ENCODE data around the gene SMCO3.

The SMCO3 gene

GRCh38 chr12:14784471-14784870, 29.5 kb downstream of the SMCO3 start:
- TF ChIP-seq CTCF (conservative IDR thresholded peaks at IDR 0.05), result no peak
- H3K27ac ChIP-seq, result no peak overlapping the region

- peak overlapping the region; percentile 28; the same call in 1 of the 2 replicates for H3K27ac ChIP-seq
- TF ChIP-seq CTCF (conservative IDR thresholded peaks at IDR 0.05), result no peak
Measured at GRCh38 chr12:14782756-14783155, 31.2 kb downstream of the SMCO3 start.

GRCh38 chr12:14781563-14781962, 32.4 kb downstream of the SMCO3 start:
- TF ChIP-seq CTCF (conservative IDR thresholded peaks at IDR 0.05), result no peak
- H3K27ac ChIP-seq, result peak overlapping the region; percentile 28

- peak overlapping the region; percentile 28 for H3K27ac ChIP-seq
- no peak for TF ChIP-seq CTCF (conservative IDR thresholded peaks at IDR 0.05)
Measured at GRCh38 chr12:14780859-14781258, 33.1 kb downstream of the SMCO3 start.

GRCh38 chr12:14779834-14780233, 34.1 kb downstream of the SMCO3 start:
- TF ChIP-seq CTCF (conservative IDR thresholded peaks at IDR 0.05), result no peak
- peak overlapping the region; percentile 97; the same call in 1 of the 2 replicates for H3K27ac ChIP-seq

- H3K27ac ChIP-seq, result peak overlapping the region; percentile 97
Measured at GRCh38 chr12:14777271-14777670, 36.7 kb downstream of the SMCO3 start.

GRCh38 chr12:14776236-14776961, 37.6 kb downstream of the SMCO3 start:
- peak overlapping the region; percentile 97 for H3K27ac ChIP-seq
- TF ChIP-seq CTCF (conservative IDR thresholded peaks at IDR 0.05), result peak; percentile 69

More at GRCh38 chr12:14777271-14777670, 36.7 kb downstream of the SMCO3 start:
- no peak for TF ChIP-seq CTCF (conservative IDR thresholded peaks at IDR 0.05)
